Left lung (tissue), 10 donors: Measurements from ENCODE around the gene SELENOS. TPM values are rescaled to one million over a fixed set of nuclear protein-coding genes. Genes with fewer than 3 reads are reported as not detected.
A peak's percentile ranks its signal among the peaks of the same experiment; 100 is the strongest.

ENCODE experiments used
- ATAC-seq: fragments of 200-7000 bp; cut with Tn5 transposase; one replicate; pipeline ENCODE4 v1.9.1; 2020; ENCODE audit warnings: moderate library complexity
- DNase-seq, 4 donors: peaks; one replicate each; pipeline ENCODE4 v3.0.0-alpha.2; 2013 to 2020
- H3K27ac ChIP-seq, 2 donors: fragments of 200-600 bp; sonication (generic) in 1 of 2; one replicate each; pipeline versions ENCODE4 v1.5.0 to v1.8.0; 2020 to 2021
- H3K27me3 ChIP-seq, 2 donors: fragments of 200-600 bp; sonication (generic) in 1 of 2; one replicate each; pipeline versions ENCODE4 v1.5.0 to v1.8.0; 2020 to 2021
- H3K36me3 ChIP-seq, 2 donors: fragments of 200-600 bp; sonication (generic) in 1 of 2; one replicate each; pipeline versions ENCODE4 v1.5.0 to v1.8.0; 2020 to 2021
- H3K4me1 ChIP-seq, 2 donors: fragments of 200-600 bp; one replicate each; pipeline ENCODE4 v1.8.0; 2021
- H3K4me3 ChIP-seq, 2 donors: fragments of 200-600 bp; sonication (generic) in 1 of 2; one replicate each; pipeline versions ENCODE4 v1.5.0 to v1.8.0; 2020 to 2021; ENCODE audit warnings: mild to moderate bottlenecking in 1 of 2
- H3K9me3 ChIP-seq, 2 donors: fragments of 200-600 bp; sonication (generic) in 1 of 2; one replicate each; pipeline versions ENCODE4 v1.5.0 to v1.8.0; 2020 to 2021
- CTCF ChIP-seq, 2 donors: fragments of 200-600 bp; sonication (generic) in 1 of 2; IDR thresholded peaks; one replicate each; pipeline versions ENCODE4 v1.5.0 to v1.8.0; 2021; ENCODE audit warnings: antibody characterized with exemption in 2 of 2
- intact Hi-C, 2 donors: fragments of 100-400 bp; cut with DNase I; formaldehyde crosslinking; loops; one replicate each; pipeline versions ENCODE4 v1.11.2 to v1.14.2; 2022
- polyA plus RNA-seq, 6 donors: library from polyadenylated mRNA; unstranded; fragments of 120-200 nt; gene quantifications; one replicate each; pipeline ENCODE4 v1.2.1, GENCODE V29; 2013; ENCODE audit not compliant: insufficient read length in 6 of 6
- total RNA-seq, 2 donors: library from RNA; stranded (reverse); fragmentation: NEBNext Ultra II Directional; extraction: Animal tissue kit (Norgen Biotek cat#: 25700); gene quantifications; one replicate each; pipeline ENCODE4 v1.2.1, GENCODE V29; 2021
- donor health status: DM: no; HTN: yes; CAD: no.
- donor health status: DM: no; HTN: no; CAD: no.

The SELENOS gene
- total and polyA plus RNA-seq, 8 donors, result 43.7 to 78.7 (median 49.0) TPM

DNA sequence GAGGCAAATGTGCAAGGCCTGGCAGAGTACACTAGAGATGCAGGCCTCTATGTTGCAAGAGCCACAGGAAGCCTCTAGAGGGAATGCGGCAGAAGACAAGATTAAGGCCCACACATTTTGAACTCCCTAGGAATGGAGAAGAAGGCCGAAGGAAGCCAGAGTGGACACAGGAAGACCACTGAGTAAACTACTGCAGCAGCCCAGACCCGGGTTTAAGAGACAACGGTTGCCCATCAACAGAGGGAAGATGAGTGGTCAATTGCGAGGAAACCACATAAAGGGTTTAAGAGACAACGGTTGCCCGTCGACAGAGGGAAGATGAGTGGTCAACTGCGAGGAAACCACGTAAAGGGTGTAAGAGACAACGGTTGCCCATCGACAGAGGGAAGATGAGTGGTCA is 40.0 kb downstream of the SELENOS start:
- no peak for ATAC-seq
- intact Hi-C loops, result no loop called here
- H3K9me3 ChIP-seq, result no peaks in the 10 kb centered on the region
- DNase-seq, result no peak
- H3K27me3 ChIP-seq, result no peaks in the 10 kb centered on the region
- no peak for TF ChIP-seq CTCF (IDR thresholded peaks at IDR 0.05)
- H3K4me3 ChIP-seq, result no peak overlapping the region
- H3K4me1 ChIP-seq, result peaks cover 31 to 91% of the 10 kb centered on the region in 2 donors
- H3K27ac ChIP-seq, result peak overlapping the region in 1 of 2 donors; percentile 85
- H3K36me3 ChIP-seq, result peaks cover 0 to 22% of the 10 kb centered on the region in 2 donors

GRCh38 chr15:101233651-101234280 is 43.5 kb downstream of the SELENOS start:
- peak; percentile 57 for ATAC-seq
- intact Hi-C loops, result no loop called here
- no peak for TF ChIP-seq CTCF (IDR thresholded peaks at IDR 0.05)
- Histone ChIP-seq H3K27ac (peak overlapping the region in 1 of 2 donors; percentile 11), H3K27me3 (no peaks in the 10 kb centered on the region), H3K36me3 (peaks cover 0 to 27% of the 10 kb centered on the region in 2 donors), H3K9me3 (peaks cover 0 to 1% of the 10 kb centered on the region in 2 donors), H3K4me3 (no peak overlapping the region), H3K4me1 (peaks cover 11 to 71% of the 10 kb centered on the region in 2 donors)
- no peak for DNase-seq

DNA sequence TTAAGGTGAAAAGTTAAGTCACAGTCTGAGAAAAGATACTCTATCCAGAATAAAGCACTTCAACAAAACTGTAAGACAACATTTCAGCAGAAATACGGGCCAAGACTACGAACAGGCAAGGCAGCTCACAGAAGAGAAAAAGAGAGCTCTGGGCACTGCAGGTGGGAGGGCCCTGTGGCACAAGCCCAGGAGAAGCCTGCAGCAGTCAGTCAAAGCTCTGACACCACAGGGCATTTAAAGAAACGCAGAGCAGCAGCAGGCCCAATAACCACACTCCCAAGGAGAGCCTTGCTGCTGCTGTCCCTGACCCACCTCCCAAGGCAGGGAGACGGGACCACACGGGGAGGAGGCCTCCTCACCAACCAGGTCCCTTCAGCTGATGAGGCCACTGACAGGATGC is 44.6 kb downstream of the SELENOS start:
- H3K27ac ChIP-seq, result peak overlapping the region in 1 of 2 donors; percentile 11
- no peaks in the 10 kb centered on the region for H3K27me3 ChIP-seq
- ATAC-seq, result no peak
- no peak for TF ChIP-seq CTCF (IDR thresholded peaks at IDR 0.05)
- DNase-seq, result peak in 1 of 4 donors; percentile 13
- H3K36me3 ChIP-seq, result peaks cover 0 to 27% of the 10 kb centered on the region in 2 donors
- intact Hi-C loops, result no loop called here
- H3K9me3 ChIP-seq, result peaks cover 0 to 10% of the 10 kb centered on the region in 2 donors
- H3K4me1 ChIP-seq, result peaks cover 3 to 61% of the 10 kb centered on the region in 2 donors
- H3K4me3 ChIP-seq, result no peak overlapping the region

GRCh38 chr15:101228313-101228712 is 49.0 kb downstream of the SELENOS start:
- Histone ChIP-seq H3K27me3 (no peaks in the 10 kb centered on the region), H3K4me1 (peaks cover 0 to 52% of the 10 kb centered on the region in 2 donors), H3K9me3 (peaks cover 0 to 10% of the 10 kb centered on the region in 2 donors), H3K36me3 (peaks cover 0 to 21% of the 10 kb centered on the region in 2 donors), H3K27ac (no peak overlapping the region), H3K4me3 (no peak overlapping the region)
- intact Hi-C loops, result no loop called here
- ATAC-seq, result no peak
- DNase-seq, result no peak
- TF ChIP-seq CTCF (IDR thresholded peaks at IDR 0.05), result no peak

DNA sequence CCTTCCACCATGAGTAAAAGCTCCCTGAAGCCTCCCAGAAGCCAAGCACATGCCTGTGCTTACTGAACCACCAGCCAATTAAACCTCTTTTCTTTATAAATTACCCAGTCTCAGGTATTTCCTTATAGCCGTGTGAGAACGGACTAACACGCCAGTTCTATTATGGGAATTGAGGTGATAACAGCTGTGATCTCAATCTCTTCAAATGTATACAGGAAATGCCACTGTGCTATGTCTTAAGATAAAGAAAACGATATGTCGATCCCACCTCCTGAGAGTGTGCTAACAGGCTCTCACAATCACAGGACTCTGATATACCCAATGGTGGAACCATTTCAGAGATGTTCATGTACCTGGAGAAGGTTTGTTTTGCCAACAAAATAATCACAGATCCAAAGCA is 51.6 kb downstream of the SELENOS start:
- peaks cover 0 to 55% of the 10 kb centered on the region in 2 donors for H3K4me1 ChIP-seq
- H3K36me3 ChIP-seq, result peaks cover 0 to 6% of the 10 kb centered on the region in 2 donors
- DNase-seq, result no peak
- no peak overlapping the region for H3K4me3 ChIP-seq
- peaks cover 0 to 10% of the 10 kb centered on the region in 2 donors for H3K9me3 ChIP-seq
- no peaks in the 10 kb centered on the region for H3K27me3 ChIP-seq
- no peak for TF ChIP-seq CTCF (IDR thresholded peaks at IDR 0.05)
- H3K27ac ChIP-seq, result no peak overlapping the region
- ATAC-seq, result no peak
- intact Hi-C loops, result no loop called here

Other genes with a start within 250 kb of the SELENOS start
- 10 to 100 TPM; 33.3 to 34.6 TPM for gene CHSY1, start 25.4 kb downstream of the SELENOS start, total RNA-seq
- gene CHSY1, start 25.4 kb downstream of the SELENOS start, polyA plus RNA-seq, result 10 to 100 TPM; 49.8 to 61.5 (median 53.1) TPM
- gene SNRPA1, start 17.8 kb upstream of the SELENOS start, total RNA-seq, result 10 to 100 TPM; 34.4 to 49.9 TPM
- gene SNRPA1, start 17.8 kb upstream of the SELENOS start, polyA plus RNA-seq, result 10 to 100 TPM; 58.0 to 74.2 (median 64.4) TPM
- gene PCSK6, start 212.2 kb upstream of the SELENOS start, total RNA-seq, result 1 to 10 TPM; 7.7 to 7.8 TPM
- gene PCSK6, start 212.2 kb upstream of the SELENOS start, polyA plus RNA-seq, result 10 to 100 TPM; 21.5 to 25.7 (median 23.9) TPM